Measurements from ENCODE around the gene KANSL3. TPM values are rescaled to one million over a fixed set of nuclear protein-coding genes. Genes with fewer than 3 reads are reported as not detected.

KANSL3 gene
- total and polyA plus RNA-seq, 9 of the 15 experiments (the other 6 are each of a cell fraction or from before 2014, with no cell fraction given), result 11.3 to 43.7 (median 27.9) TPM

- no peak overlapping the region for H2AFZ ChIP-seq (ENCODE audit: low read depth, low read length)
- H3K9ac ChIP-seq (ENCODE audit: insufficient read depth in 1 of 2, low read depth in 2 of 2, low read length in 2 of 2), result no peak overlapping the region
- intact Hi-C loops (cut with micrococcal nuclease), result no loop called here
- H3K9me1 ChIP-seq (ENCODE audit: control insufficient read depth, insufficient read depth, low read length), result no peaks in the 10 kb centered on the region
- no peak overlapping the region for H3K4me2 ChIP-seq (ENCODE audit: insufficient read depth, low read length)
- no peak overlapping the region for H3K27ac ChIP-seq (ENCODE audit: extremely low read depth, low read depth, low read length)
- no peak for ATAC-seq
- 27% methylated on average over 9 of the region's 9 CpGs for WGBS (ENCODE audit: insufficient coverage, low coverage, missing lambda C conversion rate)
- in situ Hi-C loops (cut with MboI), result no loop called here
- POLR2A ChIA-PET, result interaction anchor here (0.8 kb wide), 1 partner anchor 10 kb away, joined by 4 read pairs; no protein-coding TSS in a partner anchor
- DNase-seq (ENCODE audit: extremely low read depth in 1 of 4, low spot score in 3 of 4), result no peak
- no peaks in the 10 kb centered on the region for H3K79me2 ChIP-seq (ENCODE audit: control insufficient read depth, insufficient read depth, low read length)
- H3K27me3 ChIP-seq (ENCODE audit: control insufficient read depth in 2 of 2, insufficient read depth in 2 of 2, low read length in 2 of 2), result peaks cover 5 to 26% of the 10 kb centered on the region in 2 experiments; a peak in 4 of 5 replicates
- H3K9me3 ChIP-seq (replicated peaks; ENCODE audit: control insufficient read depth, insufficient read depth, low read depth, low read length), result peaks cover 4% of the 10 kb centered on the region; the same call in 1 of the 2 replicates
- H3K4me3 ChIP-seq, result no peak overlapping the region
- H4K20me1 ChIP-seq (replicated peaks; ENCODE audit: control insufficient read depth, insufficient read depth, low read length), result no peaks in the 10 kb centered on the region
- BruUV-seq (replicated peaks), result no TSS peak
- CTCF ChIA-PET (ENCODE audit: low intra/inter-chr PET ratio), result no interaction called here
- no peaks in the 10 kb centered on the region for H3K36me3 ChIP-seq (ENCODE audit: control insufficient read depth, insufficient read depth, low read length)
- H3K4me1 ChIP-seq (replicated peaks in 1 of 2; ENCODE audit: control insufficient read depth in 2 of 2, insufficient read depth in 2 of 2, low read length in 2 of 2), result no peaks in the 10 kb centered on the region; a peak in 1 of 5 replicates
- FAIRE-seq, result no peak
- TF ChIP-seq ZNF134 (CRISPR knock-in tag; conservative IDR thresholded peaks at IDR 0.05) (no peak), GABPA (tag; conservative IDR thresholded peaks at IDR 0.05; ENCODE audit: low read depth) (no peak), HINFP (tag; conservative IDR thresholded peaks at IDR 0.05; ENCODE audit: low read depth) (no peak), NBN (IDR thresholded peaks at IDR 0.05; ENCODE audit: low read depth) (no peak), CTCFL (IDR thresholded peaks at IDR 0.05; ENCODE audit: borderline replicate concordance, insufficient read depth, low read depth, low read length, poor library complexity, severe bottlenecking) (no peak), ZNF583 (CRISPR knock-in tag; IDR thresholded peaks at IDR 0.05) (no peak), E4F1 (CRISPR knock-in tag; IDR thresholded peaks at IDR 0.05; ENCODE audit: borderline replicate concordance) (no peak), NFIX (CRISPR knock-in tag; IDR thresholded peaks at IDR 0.05; ENCODE audit: low read depth) (no peak), ZNF655 (CRISPR knock-in tag; IDR thresholded peaks at IDR 0.05) (no peak), HOXB6 (CRISPR knock-in tag; IDR thresholded peaks at IDR 0.05; ENCODE audit: borderline replicate concordance) (no peak)
These were observed 24.2 kb upstream of the KANSL3 start for GRCh38 chr2:96662360-96662759.

All from K562 (cell line).